Measurements from ENCODE around the gene TBCA.
"Not testable (repeated sequence)": the region's sequence is repeated elsewhere in the genome, so short reads cannot be mapped to it uniquely, and the experiment has no call there.

The TBCA gene

GRCh38 chr5:77758141-77758938 is 17.8 kb downstream of the TBCA start:
- Histone ChIP-seq H3K9me3 (0 out of 2 replicates have a peak, but pooled peaks cover 5% of the 10 kb centered on the region), H3K27me3 (no peaks in the 10 kb centered on the region), H3K36me3 (peaks cover 12% of the 10 kb centered on the region), H3K4me3 (ENCODE audit: low read depth, low read length) (no peak overlapping the region), H3K4me1 (no peaks in the 10 kb centered on the region)
- TF ChIP-seq CTCF (IDR thresholded peaks at IDR 0.05; ENCODE audit: low read depth, low read length) = no peak
- DNase-seq = no peak

GRCh38 chr5:77751328-77752023 is 24.7 kb downstream of the TBCA start:
- no peaks in the 10 kb centered on the region for H3K4me1 ChIP-seq
- H3K4me3 ChIP-seq (ENCODE audit: low read depth, low read length) = no peak overlapping the region
- no peaks in the 10 kb centered on the region for H3K9me3 ChIP-seq
- TF ChIP-seq CTCF (IDR thresholded peaks at IDR 0.05; ENCODE audit: low read depth, low read length) = no peak
- H3K27me3 ChIP-seq = no peaks in the 10 kb centered on the region
- H3K36me3 ChIP-seq = no peaks in the 10 kb centered on the region; the same call in 1 of the 2 replicates
- DNase-seq = no peak

- DNase-seq; H3K27me3 ChIP-seq; H3K36me3 ChIP-seq; H3K4me1 ChIP-seq; H3K9me3 ChIP-seq; H3K4me3 ChIP-seq (ENCODE audit: low read depth, low read length): not testable (repeated sequence)
Measured at GRCh38 chr5:77750928-77751327, 25.2 kb downstream of the TBCA start.

GRCh38 chr5:77748160-77748559 is 28.0 kb downstream of the TBCA start:
- H3K4me1 ChIP-seq = no peaks in the 10 kb centered on the region; the same call in 1 of the 2 replicates
- H3K36me3 ChIP-seq = peaks cover 3% of the 10 kb centered on the region; the same call in 1 of the 2 replicates
- H3K9me3 ChIP-seq = no peaks in the 10 kb centered on the region
- no peaks in the 10 kb centered on the region for H3K27me3 ChIP-seq
- no peak for TF ChIP-seq CTCF (IDR thresholded peaks at IDR 0.05; ENCODE audit: low read depth, low read length)
- DNase-seq = no peak
- no peak overlapping the region for H3K4me3 ChIP-seq (ENCODE audit: low read depth, low read length)

GRCh38 chr5:77744116-77744515 is 32.0 kb downstream of the TBCA start:
- Histone ChIP-seq H3K27me3 (no peaks in the 10 kb centered on the region), H3K9me3 (no peaks in the 10 kb centered on the region), H3K36me3 (peaks cover 3% of the 10 kb centered on the region; the same call in 1 of the 2 replicates), H3K4me1 (no peaks in the 10 kb centered on the region; the same call in 1 of the 2 replicates), H3K4me3 (ENCODE audit: low read depth, low read length) (no peak overlapping the region)
- DNase-seq = no peak
- TF ChIP-seq CTCF (IDR thresholded peaks at IDR 0.05; ENCODE audit: low read depth, low read length) = no peak

GRCh38 chr5:77743181-77743580 is 33.0 kb downstream of the TBCA start:
- no peak for DNase-seq
- peaks cover 3% of the 10 kb centered on the region; the same call in 1 of the 2 replicates for H3K36me3 ChIP-seq
- H3K4me3 ChIP-seq (ENCODE audit: low read depth, low read length) = no peak overlapping the region
- TF ChIP-seq CTCF (IDR thresholded peaks at IDR 0.05; ENCODE audit: low read depth, low read length) = no peak
- no peaks in the 10 kb centered on the region for H3K27me3 ChIP-seq
- no peaks in the 10 kb centered on the region for H3K9me3 ChIP-seq
- H3K4me1 ChIP-seq = no peaks in the 10 kb centered on the region; the same call in 1 of the 2 replicates
